ENCODE results near the gene PCGF3.

DNA sequence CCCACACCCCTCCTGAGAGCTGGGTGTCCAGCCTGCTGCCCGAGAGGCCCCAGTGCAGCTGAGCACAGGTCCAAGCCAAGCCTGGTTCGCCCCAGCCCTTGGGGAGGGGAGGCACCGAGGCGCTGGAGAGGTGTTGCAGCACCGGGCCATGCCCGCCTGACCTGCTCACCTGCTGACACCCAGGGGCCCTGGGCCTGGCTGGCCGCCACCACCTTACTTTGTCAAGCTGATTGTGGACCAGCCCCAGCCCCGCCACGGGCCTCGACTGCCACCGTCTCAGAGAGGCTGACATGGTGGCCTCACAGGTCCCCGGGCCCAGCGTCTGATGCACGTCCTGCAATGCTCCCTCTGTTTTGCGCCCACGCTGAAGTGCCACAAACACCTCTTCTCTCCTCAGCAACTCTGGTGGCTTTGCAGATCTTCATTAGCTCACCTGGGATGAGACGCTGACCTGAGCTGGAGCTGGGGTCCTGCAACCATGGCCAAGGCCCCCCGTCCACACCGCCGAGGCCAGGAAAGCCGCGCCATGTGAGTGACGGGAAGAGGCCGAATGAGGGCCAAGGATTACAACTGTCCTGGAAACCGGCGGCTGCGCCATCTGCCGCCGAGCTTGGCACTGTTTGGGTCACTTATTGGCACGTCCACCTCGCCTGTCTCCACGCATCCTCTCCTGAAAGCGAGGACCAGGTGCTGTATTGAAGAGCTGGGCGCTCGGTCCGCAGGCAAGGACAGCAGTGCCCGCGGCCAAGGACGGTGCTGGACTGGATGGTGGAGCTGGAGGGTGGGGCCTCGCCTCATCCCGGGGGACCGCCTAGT is 112.7 kb downstream of the PCGF3 start:
- TF ChIP-seq YY1 (IDR thresholded peaks at IDR 0.05; ENCODE audit: insufficient read depth, insufficient read length) (no peak), ZNF274 (IDR thresholded peaks at IDR 0.05; ENCODE audit: low read depth, low read length) (no peak), SUZ12 (IDR thresholded peaks at IDR 0.05; ENCODE audit: extremely low read depth, insufficient read depth, insufficient read length) (no peak)
